Mammary epithelial cell (primary cell): ENCODE results near the gene VAPA.

Source experiments
- EZH2 ChIP-seq: IDR thresholded peaks from 2 replicates; pipeline ENCODE4 v1.6.1; 2012; ENCODE audit warnings: low read length, inconsistent platforms, borderline replicate concordance
- TF ChIP-seq, protein P1 (sequence below), 2 donors: IDR thresholded peaks in 1 of 2; conservative IDR thresholded peaks in 1 of 2; 2 replicates each; pipeline ENCODE4 v1.5.1; 2011 to 2012; ENCODE audit warnings: inconsistent platforms in 2 of 2, low read length in 2 of 2, mild to moderate bottlenecking in 2 of 2, control low read depth in 1 of 2, low read depth in 1 of 2; ENCODE audit not compliant: insufficient read depth in 1 of 2; ENCODE audit errors: extremely low read depth in 1 of 2

DNA sequence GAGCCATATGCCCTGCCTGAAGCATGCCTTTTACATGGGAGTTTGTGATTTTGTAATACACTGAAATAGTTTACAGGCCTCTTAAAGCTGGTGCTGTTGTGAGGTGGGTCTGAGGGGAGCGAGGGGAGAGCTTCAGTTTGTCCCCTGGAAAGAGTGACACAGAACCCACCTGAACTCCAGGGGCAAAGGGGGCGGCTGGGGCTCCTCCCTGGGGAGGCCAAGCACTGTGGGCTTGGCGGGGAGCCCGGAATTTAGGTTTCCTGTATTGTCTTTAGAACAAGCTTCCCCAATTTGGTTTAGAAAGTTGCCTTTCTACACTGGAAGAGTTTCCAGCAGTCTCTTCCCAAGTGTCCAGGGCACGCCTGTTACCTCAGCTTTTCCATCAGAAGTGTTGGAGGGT is 75.7 kb downstream of the VAPA start:
- TF ChIP-seq, protein P1, sequence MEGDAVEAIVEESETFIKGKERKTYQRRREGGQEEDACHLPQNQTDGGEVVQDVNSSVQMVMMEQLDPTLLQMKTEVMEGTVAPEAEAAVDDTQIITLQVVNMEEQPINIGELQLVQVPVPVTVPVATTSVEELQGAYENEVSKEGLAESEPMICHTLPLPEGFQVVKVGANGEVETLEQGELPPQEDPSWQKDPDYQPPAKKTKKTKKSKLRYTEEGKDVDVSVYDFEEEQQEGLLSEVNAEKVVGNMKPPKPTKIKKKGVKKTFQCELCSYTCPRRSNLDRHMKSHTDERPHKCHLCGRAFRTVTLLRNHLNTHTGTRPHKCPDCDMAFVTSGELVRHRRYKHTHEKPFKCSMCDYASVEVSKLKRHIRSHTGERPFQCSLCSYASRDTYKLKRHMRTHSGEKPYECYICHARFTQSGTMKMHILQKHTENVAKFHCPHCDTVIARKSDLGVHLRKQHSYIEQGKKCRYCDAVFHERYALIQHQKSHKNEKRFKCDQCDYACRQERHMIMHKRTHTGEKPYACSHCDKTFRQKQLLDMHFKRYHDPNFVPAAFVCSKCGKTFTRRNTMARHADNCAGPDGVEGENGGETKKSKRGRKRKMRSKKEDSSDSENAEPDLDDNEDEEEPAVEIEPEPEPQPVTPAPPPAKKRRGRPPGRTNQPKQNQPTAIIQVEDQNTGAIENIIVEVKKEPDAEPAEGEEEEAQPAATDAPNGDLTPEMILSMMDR (conservative IDR thresholded peaks at IDR 0.05 in 1 of 2, IDR thresholded peaks at IDR 0.05 in 1 of 2; ENCODE audit: extremely low read depth in 1 of 2, insufficient read depth in 1 of 2, low read depth in 1 of 2, low read length in 2 of 2), result no peak
- TF ChIP-seq EZH2, result no peak
